Progenitor cell of endocrine pancreas (in vitro differentiated cells): ENCODE results near the gene PCDHB7. TPM values are rescaled to one million over a fixed set of nuclear protein-coding genes. Genes with fewer than 3 reads are reported as not detected.
"Not testable (repeated sequence)": the region's sequence is repeated elsewhere in the genome, so short reads cannot be mapped to it uniquely, and the experiment has no call there.

ENCODE experiments used
- DNase-seq: peaks from one replicate; pipeline ENCODE4 v3.0.0; 2021; ENCODE audit warnings: low spot score; ENCODE audit not compliant: unreplicated experiment
- H3K27ac Mint-ChIP-seq: 2 replicates; pipeline ENCODE4 v1.8.0; 2021; ENCODE audit warnings: mild to moderate bottlenecking, moderate library complexity, mixed read lengths
- H3K27me3 Mint-ChIP-seq: 2 replicates; pipeline ENCODE4 v1.8.0; 2021; ENCODE audit warnings: mixed read lengths
- H3K36me3 Mint-ChIP-seq: 2 replicates; pipeline ENCODE4 v1.8.0; 2022; ENCODE audit warnings: mixed read lengths; ENCODE audit not compliant: insufficient read depth
- H3K4me1 Mint-ChIP-seq: 2 replicates; pipeline ENCODE4 v1.8.0; 2021; ENCODE audit warnings: low read depth, mixed read lengths
- H3K4me3 Mint-ChIP-seq: 2 replicates; pipeline ENCODE4 v1.8.0; 2021; ENCODE audit warnings: low read depth, mild to moderate bottlenecking, moderate library complexity, mixed read lengths
- H3K9me3 Mint-ChIP-seq: 2 replicates; pipeline ENCODE4 v1.8.0; 2021; ENCODE audit warnings: low read depth, mixed read lengths
- CTCF ChIP-seq: fragments of 200-600 bp; sonication (generic); IDR thresholded peaks from one replicate; pipeline ENCODE4 v1.5.0; 2021; ENCODE audit warnings: antibody characterized with exemption, mild to moderate bottlenecking; ENCODE audit not compliant: unreplicated experiment
- long read RNA-seq: library from polyadenylated mRNA; unstranded; transcript quantifications from one replicate; pipeline ENCODE4 v2.0.0, GENCODE V29; 2020
- total RNA-seq: library from RNA; stranded (reverse); gene quantifications from 2 replicates; pipeline ENCODE4 v1.2.1, GENCODE V29; 2021

PCDHB7 gene
- 0.93 and 1.1 TPM in 2 replicates for total RNA-seq
- long read RNA-seq, partial matches to known transcripts, result 0 of 1 reads
- long read RNA-seq, other reads (novel, unspliced or antisense), result 0 of 1 reads

- no peak for TF ChIP-seq CTCF
- Mint-ChIP-seq H3K27ac (no peak within 1 kb of the TSS), H3K4me1 (no peaks in the 10 kb centered on the region), H3K4me3 (no peak within 1 kb of the TSS), H3K27me3 (no peaks in the 10 kb centered on the region), H3K36me3 (peaks cover 13% of the 10 kb centered on the region), H3K9me3 (peaks cover 33% of the 10 kb centered on the region)
- DNase-seq, result no peak
These were observed at the start of gene PCDHB7 for GRCh38 chr5:141172381-141173204. TSS of gene PCDHB7 (plus strand) at chr5:141172644. CDS start at chr5:141172836, 192 bp downstream.

- not testable (repeated sequence) for H3K4me1 Mint-ChIP-seq, H3K27me3 Mint-ChIP-seq, DNase-seq, H3K4me3 Mint-ChIP-seq, H3K27ac Mint-ChIP-seq
- Mint-ChIP-seq H3K36me3 (peaks cover 48% of the 10 kb centered on the region), H3K9me3 (peaks cover 32% of the 10 kb centered on the region)
These were observed 48.9 kb upstream of the PCDHB7 start for GRCh38 chr5:141123396-141124135.

- H3K27ac Mint-ChIP-seq, result no peak overlapping the region
- peaks cover 32% of the 10 kb centered on the region for H3K9me3 Mint-ChIP-seq
- H3K4me3 Mint-ChIP-seq, result no peak overlapping the region
- no peaks in the 10 kb centered on the region for H3K4me1 Mint-ChIP-seq
- TF ChIP-seq CTCF, result no peak
- no peak for DNase-seq
- H3K36me3 Mint-ChIP-seq, result peaks cover 44% of the 10 kb centered on the region
- H3K27me3 Mint-ChIP-seq, result no peaks in the 10 kb centered on the region
These were observed 45.1 kb upstream of the PCDHB7 start for GRCh38 chr5:141127305-141127704.

DNA sequence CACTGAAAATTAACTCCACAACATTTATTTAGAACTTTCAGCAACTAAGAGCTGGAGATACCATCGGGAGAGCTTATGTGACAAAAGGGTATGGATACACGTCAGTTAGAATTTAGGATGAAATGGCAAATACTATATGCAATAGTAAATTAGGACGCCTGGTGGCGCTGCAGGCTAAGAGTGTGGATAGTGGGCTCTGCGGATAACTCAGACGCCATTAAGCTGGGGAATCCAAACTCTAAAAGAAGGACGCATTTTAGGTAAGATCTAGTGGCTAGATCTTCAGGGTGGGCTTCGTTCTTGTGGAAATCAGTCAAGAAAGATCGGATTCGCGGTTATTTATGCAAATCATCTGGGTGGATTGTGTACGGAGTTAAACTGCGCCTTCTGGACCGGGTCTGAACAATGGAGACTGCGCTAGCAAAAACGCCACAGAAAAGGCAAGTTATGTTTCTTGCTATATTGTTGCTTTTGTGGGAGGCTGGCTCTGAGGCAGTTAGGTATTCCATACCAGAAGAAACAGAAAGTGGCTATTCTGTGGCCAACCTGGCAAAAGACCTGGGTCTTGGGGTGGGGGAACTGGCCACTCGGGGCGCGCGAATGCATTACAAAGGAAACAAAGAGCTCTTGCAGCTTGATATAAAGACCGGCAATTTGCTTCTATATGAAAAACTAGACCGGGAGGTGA, 37.3 kb upstream of the PCDHB7 start, which contains the start of gene PCDHB5:
Gene PCDHB5, plus strand, starts transcription at position 177 of the 688 bp plus-strand sequence. Its CDS starts 229 bp downstream, at position 406.
- no peaks in the 10 kb centered on the region for H3K27me3 Mint-ChIP-seq
- no peaks in the 10 kb centered on the region for H3K4me1 Mint-ChIP-seq
- peak within 1 kb of the TSS; percentile 80 for H3K4me3 Mint-ChIP-seq
- peaks cover 67% of the 10 kb centered on the region for H3K36me3 Mint-ChIP-seq
- peak; percentile 62 for TF ChIP-seq CTCF
- peaks cover 64% of the 10 kb centered on the region for H3K9me3 Mint-ChIP-seq
- no peak for DNase-seq
- peak within 1 kb of the TSS; percentile 98 for H3K27ac Mint-ChIP-seq

- no peak for DNase-seq
- peaks cover 66% of the 10 kb centered on the region for H3K36me3 Mint-ChIP-seq
- H3K4me3 Mint-ChIP-seq, result peak overlapping the region; percentile 80
- no peaks in the 10 kb centered on the region for H3K4me1 Mint-ChIP-seq
- H3K27ac Mint-ChIP-seq, result peak overlapping the region; percentile 98
- no peaks in the 10 kb centered on the region for H3K27me3 Mint-ChIP-seq
- H3K9me3 Mint-ChIP-seq, result peaks cover 60% of the 10 kb centered on the region
- no peak for TF ChIP-seq CTCF
These were observed 36.7 kb upstream of the PCDHB7 start for GRCh38 chr5:141135718-141136266.

GRCh38 chr5:141137346-141137745, 35.1 kb upstream of the PCDHB7 start:
- H3K27ac Mint-ChIP-seq, result peak overlapping the region; percentile 90
- not testable (repeated sequence) for H3K4me3 Mint-ChIP-seq, DNase-seq, H3K4me1 Mint-ChIP-seq, H3K27me3 Mint-ChIP-seq
- peaks cover 60% of the 10 kb centered on the region for H3K36me3 Mint-ChIP-seq
- peaks cover 58% of the 10 kb centered on the region for H3K9me3 Mint-ChIP-seq
